ENCODE results near the gene ANKRD29.

DNA sequence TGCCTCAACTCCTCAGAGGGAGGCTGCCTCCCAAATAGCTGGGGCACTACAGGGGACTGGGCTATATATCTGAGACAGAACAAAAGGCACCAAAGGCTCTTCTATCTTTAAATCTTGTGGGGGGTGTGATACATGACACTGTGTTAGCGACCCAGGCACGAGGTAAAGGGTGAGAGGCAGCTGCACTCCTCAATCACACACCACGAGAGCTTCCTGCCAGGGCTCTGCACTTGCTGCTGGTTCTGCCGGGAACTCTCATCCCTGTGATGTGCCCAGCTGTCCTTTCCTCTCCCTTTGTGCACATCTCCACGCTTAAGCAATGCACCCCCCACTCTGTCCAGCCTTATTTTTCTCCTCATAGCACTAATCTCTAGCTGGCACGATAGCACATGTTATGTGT is 108.8 kb downstream of the ANKRD29 start:
- no peak for TF ChIP-seq POLR2AphosphoS5 (IDR thresholded peaks at IDR 0.05)
- TF ChIP-seq POLR2A (IDR thresholded peaks at IDR 0.05), result no peak
- TF ChIP-seq, protein P1, sequence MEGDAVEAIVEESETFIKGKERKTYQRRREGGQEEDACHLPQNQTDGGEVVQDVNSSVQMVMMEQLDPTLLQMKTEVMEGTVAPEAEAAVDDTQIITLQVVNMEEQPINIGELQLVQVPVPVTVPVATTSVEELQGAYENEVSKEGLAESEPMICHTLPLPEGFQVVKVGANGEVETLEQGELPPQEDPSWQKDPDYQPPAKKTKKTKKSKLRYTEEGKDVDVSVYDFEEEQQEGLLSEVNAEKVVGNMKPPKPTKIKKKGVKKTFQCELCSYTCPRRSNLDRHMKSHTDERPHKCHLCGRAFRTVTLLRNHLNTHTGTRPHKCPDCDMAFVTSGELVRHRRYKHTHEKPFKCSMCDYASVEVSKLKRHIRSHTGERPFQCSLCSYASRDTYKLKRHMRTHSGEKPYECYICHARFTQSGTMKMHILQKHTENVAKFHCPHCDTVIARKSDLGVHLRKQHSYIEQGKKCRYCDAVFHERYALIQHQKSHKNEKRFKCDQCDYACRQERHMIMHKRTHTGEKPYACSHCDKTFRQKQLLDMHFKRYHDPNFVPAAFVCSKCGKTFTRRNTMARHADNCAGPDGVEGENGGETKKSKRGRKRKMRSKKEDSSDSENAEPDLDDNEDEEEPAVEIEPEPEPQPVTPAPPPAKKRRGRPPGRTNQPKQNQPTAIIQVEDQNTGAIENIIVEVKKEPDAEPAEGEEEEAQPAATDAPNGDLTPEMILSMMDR (IDR thresholded peaks at IDR 0.05), result no peak

Measured in stomach (tissue), 4 donors.